Uterus (tissue), 4 donors: ENCODE results near the gene CTDP1. TPM values are rescaled to one million over a fixed set of nuclear protein-coding genes. Genes with fewer than 3 reads are reported as not detected.

Source experiments
- DNase-seq, 2 donors: peaks; one replicate each; pipeline ENCODE4 v3.0.0-alpha.2; 2019 to 2020
- H3K27ac ChIP-seq, 2 donors: fragments of 200-600 bp; sonication (generic); 1 replicate in 1 of 2; 2 replicates in 1 of 2; pipeline ENCODE4 v1.5.1; 2016 to 2018
- H3K27me3 ChIP-seq, 2 donors: fragments of 200-600 bp; sonication (generic); one replicate each; pipeline ENCODE4 v1.5.1; 2018 to 2019; ENCODE audit warnings: control low read depth in 1 of 2
- H3K36me3 ChIP-seq, 2 donors: fragments of 200-600 bp; sonication (generic); one replicate each; pipeline ENCODE4 v1.5.1; 2019; ENCODE audit warnings: control low read depth in 1 of 2
- H3K4me1 ChIP-seq, 2 donors: fragments of 200-600 bp; sonication (generic); one replicate each; pipeline ENCODE4 v1.5.1; 2018 to 2019; ENCODE audit warnings: control low read depth in 1 of 2
- H3K4me3 ChIP-seq, 2 donors: fragments of 200-600 bp; sonication (generic); 1 replicate in 1 of 2; 2 replicates in 1 of 2; pipeline ENCODE4 v1.5.1; 2018 to 2019; ENCODE audit warnings: mild to moderate bottlenecking in 1 of 2
- H3K9me3 ChIP-seq, 2 donors: fragments of 200-600 bp; sonication (generic); one replicate each; pipeline ENCODE4 v1.5.1; 2019; ENCODE audit warnings: control low read depth in 1 of 2
- CTCF ChIP-seq, 4 experiments: fragments of 200-600 bp in 2 of 4; fragments of 450-650 bp in 2 of 4; sonication (generic) in 2 of 4; IDR thresholded peaks; one replicate each; pipeline ENCODE4 v1.5.1; 2016 to 2019; ENCODE audit warnings: antibody characterized with exemption in 4 of 4, mild to moderate bottlenecking in 2 of 4, moderate library complexity in 1 of 4
- POLR2A ChIP-seq, 2 donors: fragments of 450-650 bp; IDR thresholded peaks; one replicate each; pipeline ENCODE4 v1.6.1; 2016; ENCODE audit warnings: antibody characterized with exemption in 2 of 2, mild to moderate bottlenecking in 1 of 2, moderate library complexity in 1 of 2
- intact Hi-C: fragments of 100-400 bp; cut with DNase I; formaldehyde crosslinking; loops from one replicate; pipeline ENCODE4 v1.15.1; 2023; ENCODE audit warnings: low total_unique reads
- total RNA-seq, 4 donors: library from RNA; depleted of rRNA in 3 of 4; stranded (reverse); fragments of >200 nt in 3 of 4; gene quantifications; one replicate each; pipeline versions ENCODE4 v1.1.0 to v1.2.4, GENCODE V29; 2014 to 2023
- donor health status: DM: yes; HTN: yes; CAD: no.

CTDP1 gene
- total RNA-seq, 4 donors from 2014 or later, result 6.2 to 22.5 (median 20.4) TPM

DNA sequence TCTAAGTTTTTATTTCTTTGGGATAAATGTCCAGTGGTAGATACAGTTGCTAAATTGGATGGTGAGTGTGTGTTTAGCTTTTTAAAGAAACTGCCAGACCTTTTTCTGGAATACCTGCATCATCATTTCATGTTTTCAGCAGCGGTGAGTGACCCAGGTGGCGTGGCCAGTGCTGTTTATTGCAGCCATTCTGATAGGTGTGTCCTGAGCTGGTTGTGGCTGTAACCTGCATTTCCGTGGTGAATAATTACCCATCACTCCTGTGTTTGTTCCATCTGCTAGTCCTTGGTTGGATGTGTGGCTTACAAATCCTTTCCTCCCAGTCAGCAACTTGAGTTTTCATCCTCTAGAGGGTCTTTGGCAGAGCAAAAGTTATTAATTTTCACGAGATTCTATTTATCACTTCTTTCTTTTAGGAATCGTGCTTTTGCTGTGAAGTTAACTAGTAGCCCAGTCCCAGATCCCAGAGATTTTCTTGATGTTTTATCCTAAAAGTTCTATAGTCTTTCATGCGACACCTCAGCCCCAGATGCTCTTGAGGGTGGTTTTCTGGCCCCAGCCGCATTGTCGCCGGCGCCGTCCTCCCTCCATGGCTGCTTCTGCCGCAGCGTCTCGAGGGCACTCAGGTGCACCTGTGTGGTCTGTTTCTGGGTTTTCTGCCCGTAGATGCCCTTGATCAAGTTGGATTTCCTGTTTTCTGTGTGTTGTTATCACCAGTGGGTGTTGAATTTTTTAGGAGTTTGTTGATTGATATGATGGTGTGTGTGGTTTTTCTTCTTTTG is 44.9 kb downstream of the CTDP1 start:
- intact Hi-C loops, result no loop called here
- no peak for TF ChIP-seq CTCF (IDR thresholded peaks at IDR 0.05)
- TF ChIP-seq POLR2A (IDR thresholded peaks at IDR 0.05), result no peak
- H3K4me1 ChIP-seq, result no peaks in the 10 kb centered on the region
- H3K27me3 ChIP-seq, result no peaks in the 10 kb centered on the region
- DNase-seq, result no peak
- no peaks in the 10 kb centered on the region for H3K36me3 ChIP-seq
- H3K9me3 ChIP-seq, result no peaks in the 10 kb centered on the region
- no peak overlapping the region for H3K4me3 ChIP-seq
- H3K27ac ChIP-seq, result no peak overlapping the region

DNA sequence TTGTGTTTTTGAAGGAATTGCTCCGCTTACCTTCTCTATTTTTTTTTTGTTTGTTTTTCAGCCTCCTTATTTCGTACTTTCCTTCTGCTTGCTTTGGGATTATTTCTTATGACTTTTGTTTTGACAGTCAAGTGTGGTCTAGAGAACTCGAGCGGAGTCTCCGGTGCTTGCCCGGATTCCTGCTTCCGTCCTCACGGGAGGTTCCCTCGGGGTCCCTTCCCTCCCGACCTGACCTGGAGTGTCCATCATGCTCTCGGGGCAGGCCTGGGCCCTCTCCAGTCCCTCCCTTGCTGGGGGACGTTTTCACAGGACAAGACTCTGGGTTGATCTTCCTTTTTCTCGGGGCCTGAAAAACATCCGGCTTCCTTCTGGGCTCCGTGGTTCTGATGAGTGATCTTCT is 45.9 kb downstream of the CTDP1 start:
- H3K4me1 ChIP-seq, result no peaks in the 10 kb centered on the region
- H3K36me3 ChIP-seq, result no peaks in the 10 kb centered on the region
- no peak for DNase-seq
- no peaks in the 10 kb centered on the region for H3K27me3 ChIP-seq
- intact Hi-C loops, result no loop called here
- H3K27ac ChIP-seq, result no peak overlapping the region
- no peaks in the 10 kb centered on the region for H3K9me3 ChIP-seq
- TF ChIP-seq CTCF (IDR thresholded peaks at IDR 0.05) (no peak), POLR2A (IDR thresholded peaks at IDR 0.05) (no peak)
- H3K4me3 ChIP-seq, result no peak overlapping the region

DNA sequence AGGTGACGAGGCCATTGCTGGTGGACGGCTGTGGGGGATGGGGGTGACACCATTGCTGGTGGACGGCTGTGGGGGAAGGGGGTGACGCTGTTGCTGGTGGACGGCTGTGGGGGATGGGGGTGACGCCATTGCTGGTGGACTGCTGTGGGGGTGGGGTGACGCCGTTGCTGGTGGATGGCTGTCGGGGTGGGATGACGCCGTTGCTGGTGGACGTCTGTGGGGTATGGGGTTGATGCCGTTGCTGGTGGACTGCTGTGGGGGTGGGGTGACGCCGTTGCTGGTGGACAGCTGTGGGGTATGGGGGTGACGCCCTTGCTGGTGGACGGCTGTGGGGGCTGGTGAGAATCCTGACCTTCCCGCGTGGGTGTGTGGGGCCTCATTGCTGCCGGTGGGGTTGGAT is 47.1 kb downstream of the CTDP1 start:
- no peak for DNase-seq
- H3K36me3 ChIP-seq, result no peaks in the 10 kb centered on the region
- TF ChIP-seq CTCF (IDR thresholded peaks at IDR 0.05) (no peak), POLR2A (IDR thresholded peaks at IDR 0.05) (no peak)
- H3K4me3 ChIP-seq, result no peak overlapping the region
- no peaks in the 10 kb centered on the region for H3K27me3 ChIP-seq
- intact Hi-C loops, result no loop called here
- H3K4me1 ChIP-seq, result no peaks in the 10 kb centered on the region
- H3K9me3 ChIP-seq, result no peaks in the 10 kb centered on the region
- H3K27ac ChIP-seq, result no peak overlapping the region

- no peaks in the 10 kb centered on the region for H3K27me3 ChIP-seq
- H3K4me3 ChIP-seq, result no peak overlapping the region
- no peak for DNase-seq
- intact Hi-C loops, result no loop called here
- no peaks in the 10 kb centered on the region for H3K36me3 ChIP-seq
- H3K9me3 ChIP-seq, result no peaks in the 10 kb centered on the region
- TF ChIP-seq POLR2A (IDR thresholded peaks at IDR 0.05), result no peak
- TF ChIP-seq CTCF (IDR thresholded peaks at IDR 0.05), result no peak
- H3K4me1 ChIP-seq, result no peaks in the 10 kb centered on the region
- no peak overlapping the region for H3K27ac ChIP-seq
Observed at GRCh38 chr18:79727211-79727610, 47.6 kb downstream of the CTDP1 start.

GRCh38 chr18:79728931-79729586 is 49.5 kb downstream of the CTDP1 start:
- Histone ChIP-seq H3K36me3 (no peaks in the 10 kb centered on the region), H3K27me3 (no peaks in the 10 kb centered on the region), H3K27ac (no peak overlapping the region), H3K4me1 (no peaks in the 10 kb centered on the region), H3K9me3 (no peaks in the 10 kb centered on the region), H3K4me3 (no peak overlapping the region)
- no peak for DNase-seq
- TF ChIP-seq POLR2A (IDR thresholded peaks at IDR 0.05), result no peak
- no peak for TF ChIP-seq CTCF (IDR thresholded peaks at IDR 0.05)
- intact Hi-C loops, result no loop called here
